Hepatocyte (in vitro differentiated cells): Measurements from ENCODE around the gene CMTM4.

Experiments used
- CTCF ChIP-seq: fragments of 200-600 bp; sonication (generic); IDR thresholded peaks from 2 replicates; pipeline ENCODE4 v1.5.1; 2016; ENCODE audit warnings: antibody characterized with exemption, mild to moderate bottlenecking; ENCODE audit not compliant: poor library complexity
- EZH2 ChIP-seq: fragments of 200-600 bp; sonication (generic); IDR thresholded peaks from 2 replicates; pipeline ENCODE4 v1.6.1; 2016; ENCODE audit warnings: antibody characterized with exemption, mild to moderate bottlenecking, borderline replicate concordance
- EZH2phosphoT487 ChIP-seq: fragments of 200-600 bp; sonication (generic); IDR thresholded peaks from one replicate; pipeline ENCODE4 v1.6.1; 2018; ENCODE audit warnings: antibody characterized with exemption, mild to moderate bottlenecking, low read depth, moderate library complexity; ENCODE audit not compliant: unreplicated experiment, severe bottlenecking

- no peak for TF ChIP-seq CTCF
- no peak for TF ChIP-seq EZH2phosphoT487
- no peak for TF ChIP-seq EZH2
These were observed 105.5 kb downstream of the CMTM4 start for GRCh38 chr16:66591018-66591417.
